ENCODE measurements around the gene IL17F.

Gene IL17F

DNA sequence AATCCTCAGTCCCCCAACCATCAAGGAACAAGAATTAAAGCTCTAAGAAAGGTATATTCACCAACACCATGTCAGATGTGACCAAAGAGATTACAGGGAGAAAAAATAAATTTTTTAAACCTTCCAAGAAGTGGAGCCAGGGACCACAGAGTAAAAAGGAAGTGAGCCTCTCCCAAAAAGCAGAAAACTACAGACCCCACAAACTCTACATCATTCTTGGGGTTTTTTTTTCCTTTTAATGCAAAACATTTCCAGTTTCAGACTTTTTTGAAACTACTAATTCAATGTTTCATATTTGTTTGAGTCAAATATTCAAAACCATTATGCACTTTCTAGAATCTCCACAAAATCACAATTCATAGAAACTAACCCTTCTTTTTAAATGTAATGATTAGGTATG lies 6.8 kb upstream of the IL17F start:
- no peak for TF ChIP-seq CTCF (conservative IDR thresholded peaks at IDR 0.05; ENCODE audit: control insufficient read depth, insufficient read depth, low read depth, low read length)
- H3K4me3 ChIP-seq (ENCODE audit: control insufficient read depth, low read depth, low read length): no peak overlapping the region
- DNase-seq (ENCODE audit: low read depth): no peak

GRCh38 chr6:52249078-52249477 lies 4.8 kb upstream of the IL17F start:
- TF ChIP-seq CTCF (conservative IDR thresholded peaks at IDR 0.05; ENCODE audit: control insufficient read depth, insufficient read depth, low read depth, low read length): no peak
- no peak for DNase-seq (ENCODE audit: low read depth)
- H3K4me3 ChIP-seq (ENCODE audit: control insufficient read depth, low read depth, low read length): no peak overlapping the region

DNA sequence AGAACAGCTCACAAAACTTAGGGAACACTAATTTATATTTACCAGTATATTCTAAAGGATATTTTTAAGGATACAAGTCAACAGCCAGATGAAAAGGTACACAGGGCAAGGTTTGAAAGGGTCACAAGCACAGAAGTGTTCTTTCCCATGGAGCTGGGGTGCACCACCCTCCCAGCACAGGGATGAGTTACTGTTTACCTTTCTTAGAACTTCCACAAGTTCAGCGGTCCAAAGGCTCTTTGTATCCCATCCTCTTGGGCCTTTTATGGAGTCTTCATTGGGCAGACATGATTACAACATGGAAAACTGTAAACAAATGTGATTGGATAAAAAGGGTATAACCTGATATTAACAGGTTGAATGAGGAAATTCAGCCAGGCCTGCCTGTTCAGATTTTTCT lies 1.1 kb upstream of the IL17F start:
- DNase-seq (ENCODE audit: low read depth): no peak
- no peak overlapping the region for H3K4me3 ChIP-seq (ENCODE audit: control insufficient read depth, low read depth, low read length)
- no peak for TF ChIP-seq CTCF (conservative IDR thresholded peaks at IDR 0.05; ENCODE audit: control insufficient read depth, insufficient read depth, low read depth, low read length)

- TF ChIP-seq CTCF (conservative IDR thresholded peaks at IDR 0.05; ENCODE audit: control insufficient read depth, insufficient read depth, low read depth, low read length): no peak
- no peak for DNase-seq (ENCODE audit: low read depth)
- H3K4me3 ChIP-seq (ENCODE audit: control insufficient read depth, low read depth, low read length): no peak overlapping the region
Measured at GRCh38 chr6:52243282-52243893, 912 bp downstream of the IL17F start.

DNA sequence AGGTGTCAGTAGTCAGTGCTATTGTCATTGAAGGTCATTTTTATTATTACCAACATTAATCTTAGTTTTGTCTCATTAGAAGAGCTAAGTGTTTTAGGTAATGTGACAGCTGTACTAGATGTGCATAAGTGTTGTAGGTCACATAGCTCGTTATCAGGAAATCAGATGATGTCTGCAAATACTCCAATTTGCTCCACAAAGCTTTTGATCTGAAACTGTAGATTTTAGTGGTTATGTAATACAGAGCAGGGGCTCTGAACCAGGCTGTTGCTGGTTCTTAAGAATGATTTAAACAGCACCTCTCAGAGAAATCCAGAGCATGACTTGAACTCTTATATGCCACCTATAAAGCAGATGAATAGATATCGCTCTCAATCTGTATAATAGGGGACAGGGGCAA lies 2.5 kb downstream of the IL17F start:
- no peak overlapping the region for H3K4me3 ChIP-seq (ENCODE audit: control insufficient read depth, low read depth, low read length)
- no peak for DNase-seq (ENCODE audit: low read depth)
- TF ChIP-seq CTCF (conservative IDR thresholded peaks at IDR 0.05; ENCODE audit: control insufficient read depth, insufficient read depth, low read depth, low read length): no peak

DNA sequence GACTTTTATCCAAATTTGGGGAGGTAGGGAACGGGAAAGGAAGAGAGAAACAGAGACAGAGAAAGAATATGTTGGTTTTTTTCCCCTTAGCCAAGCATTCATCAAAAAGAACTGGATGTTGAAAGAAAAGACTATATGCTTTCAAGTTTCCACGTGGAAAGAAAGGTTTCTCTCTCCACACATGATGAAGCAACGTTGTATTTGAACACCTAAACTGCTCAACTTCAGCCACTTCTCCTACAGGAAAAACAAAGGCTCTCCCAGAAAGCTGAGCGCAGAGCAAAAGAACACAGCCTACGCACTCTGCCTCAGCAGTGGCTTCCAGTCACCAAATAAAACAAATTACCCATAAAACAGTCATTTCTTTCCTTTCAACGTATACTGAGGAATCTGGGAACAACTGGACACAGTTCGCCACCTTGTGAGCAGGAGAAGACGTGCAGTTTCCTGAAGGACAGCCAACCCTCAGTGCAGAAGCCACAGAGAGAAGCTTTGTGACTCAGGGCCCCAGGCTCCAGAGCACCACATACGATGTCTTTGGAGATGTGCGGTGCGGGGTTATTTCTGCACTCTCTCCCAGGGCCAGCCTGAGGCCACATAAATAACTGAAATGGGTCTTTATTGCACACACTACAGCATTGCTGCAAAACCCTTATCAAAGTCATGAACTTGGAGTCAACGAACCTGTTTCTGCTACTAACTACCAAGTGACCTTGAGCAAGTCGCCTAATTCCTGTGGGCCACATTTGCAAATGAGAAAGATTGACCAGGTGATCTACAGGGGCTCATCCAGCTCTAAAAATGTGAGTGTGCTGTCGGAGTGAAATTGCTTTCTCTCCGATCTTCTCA lies 10.1 kb downstream of the IL17F start:
- TF ChIP-seq CTCF (conservative IDR thresholded peaks at IDR 0.05; ENCODE audit: control insufficient read depth, insufficient read depth, low read depth, low read length): peak; percentile 62
- DNase-seq (ENCODE audit: low read depth): peak; percentile 86
- H3K4me3 ChIP-seq (ENCODE audit: control insufficient read depth, low read depth, low read length): no peak overlapping the region

Data from fibroblast of mammary gland (primary cell).